ENCODE data around the gene KDM4B.

KDM4B gene

GRCh38 chr19:5141850-5142724, 173.2 kb downstream of the KDM4B start:
- DNase-seq = no peak

DNA sequence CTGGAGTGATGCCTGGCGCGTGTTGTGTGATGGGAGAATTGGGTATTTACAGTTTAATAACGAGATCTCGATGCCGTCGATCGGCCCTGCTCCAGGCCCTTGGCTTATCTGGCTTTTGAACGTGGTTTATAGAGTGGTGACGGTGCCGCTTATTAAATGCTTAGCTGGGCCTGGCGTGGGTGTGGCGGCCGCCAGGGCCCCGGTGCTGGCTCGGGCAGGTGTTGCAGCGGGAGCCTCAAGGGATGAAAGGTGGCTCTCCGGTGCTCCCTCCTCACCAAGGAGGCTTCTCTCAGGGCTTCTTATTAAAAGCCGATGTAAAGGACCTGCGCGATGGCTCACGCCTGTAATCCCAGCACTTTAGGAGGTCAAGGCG, 173.8 kb downstream of the KDM4B start:
- DNase-seq = no peak

DNA sequence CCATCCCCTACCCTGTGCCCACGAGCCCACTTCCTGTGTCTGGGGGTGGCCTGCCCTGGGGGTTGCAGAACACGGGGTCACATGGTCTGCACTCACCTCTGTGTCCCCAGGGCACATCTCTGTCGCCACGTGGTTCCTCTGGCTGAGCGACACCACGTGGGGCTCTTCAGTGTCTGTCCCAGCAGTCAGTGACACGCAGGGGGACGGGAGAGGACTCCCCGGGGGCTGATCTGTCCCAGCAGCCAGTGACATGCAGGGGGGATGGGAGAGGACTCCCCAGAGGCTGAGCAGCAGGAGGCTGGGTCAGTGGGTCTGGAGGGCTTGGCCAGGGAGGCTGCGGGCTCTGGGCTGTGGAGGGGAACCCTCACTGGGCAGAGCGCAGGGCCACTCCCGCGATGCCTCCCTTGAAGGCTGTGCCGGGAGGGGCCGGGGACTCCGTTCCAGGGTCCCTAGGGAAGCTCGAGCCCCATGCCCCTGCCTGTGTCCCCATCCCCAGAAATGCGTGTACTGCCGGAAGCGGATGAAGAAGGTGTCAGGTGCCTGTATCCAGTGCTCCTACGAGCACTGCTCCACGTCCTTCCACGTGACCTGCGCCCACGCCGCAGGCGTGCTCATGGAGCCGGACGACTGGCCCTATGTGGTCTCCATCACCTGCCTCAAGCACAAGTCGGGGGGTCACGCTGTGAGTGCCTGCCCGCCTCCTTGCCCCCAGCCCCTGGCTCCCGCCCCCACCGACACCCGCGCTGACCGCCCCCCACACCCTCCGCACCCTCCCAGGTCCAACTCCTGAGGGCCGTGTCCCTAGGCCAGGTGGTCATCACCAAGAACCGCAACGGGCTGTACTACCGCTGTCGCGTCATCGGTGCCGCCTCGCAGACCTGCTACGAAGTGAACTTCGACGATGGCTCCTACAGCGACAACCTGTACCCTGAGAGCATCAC, 174.8 kb downstream of the KDM4B start:
- DNase-seq = no peak

DNA sequence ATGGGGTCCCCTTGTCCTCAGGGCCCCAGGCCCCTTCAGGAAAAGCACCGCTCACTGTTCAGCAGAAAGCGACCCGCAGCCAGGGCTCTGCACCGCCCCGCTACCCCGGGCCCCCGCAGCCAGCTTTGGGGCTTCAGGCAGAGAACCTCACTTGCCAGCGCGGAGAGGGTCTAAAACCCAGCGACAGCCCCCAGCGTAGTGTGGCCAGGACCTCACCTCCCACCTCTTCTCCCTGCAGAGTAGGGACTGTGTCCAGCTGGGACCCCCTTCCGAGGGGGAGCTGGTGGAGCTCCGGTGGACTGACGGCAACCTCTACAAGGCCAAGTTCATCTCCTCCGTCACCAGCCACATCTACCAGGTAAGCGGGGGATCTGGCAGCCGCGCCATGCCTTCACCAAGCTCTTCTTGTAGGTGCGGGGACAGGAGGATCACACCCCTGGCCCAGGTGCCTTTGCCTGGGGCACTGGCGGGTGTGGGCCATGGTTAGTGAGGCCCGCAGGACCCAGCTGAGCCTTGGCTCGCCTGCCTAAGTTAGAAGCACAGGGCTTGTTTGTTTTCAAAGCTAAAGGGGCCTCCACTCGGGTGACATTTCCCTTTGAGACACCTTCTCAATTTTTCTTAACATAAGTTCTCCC, 175.7 kb downstream of the KDM4B start:
- no peak for DNase-seq

- DNase-seq = no peak
Measured at GRCh38 chr19:5145521-5146511, 176.9 kb downstream of the KDM4B start.

DNA sequence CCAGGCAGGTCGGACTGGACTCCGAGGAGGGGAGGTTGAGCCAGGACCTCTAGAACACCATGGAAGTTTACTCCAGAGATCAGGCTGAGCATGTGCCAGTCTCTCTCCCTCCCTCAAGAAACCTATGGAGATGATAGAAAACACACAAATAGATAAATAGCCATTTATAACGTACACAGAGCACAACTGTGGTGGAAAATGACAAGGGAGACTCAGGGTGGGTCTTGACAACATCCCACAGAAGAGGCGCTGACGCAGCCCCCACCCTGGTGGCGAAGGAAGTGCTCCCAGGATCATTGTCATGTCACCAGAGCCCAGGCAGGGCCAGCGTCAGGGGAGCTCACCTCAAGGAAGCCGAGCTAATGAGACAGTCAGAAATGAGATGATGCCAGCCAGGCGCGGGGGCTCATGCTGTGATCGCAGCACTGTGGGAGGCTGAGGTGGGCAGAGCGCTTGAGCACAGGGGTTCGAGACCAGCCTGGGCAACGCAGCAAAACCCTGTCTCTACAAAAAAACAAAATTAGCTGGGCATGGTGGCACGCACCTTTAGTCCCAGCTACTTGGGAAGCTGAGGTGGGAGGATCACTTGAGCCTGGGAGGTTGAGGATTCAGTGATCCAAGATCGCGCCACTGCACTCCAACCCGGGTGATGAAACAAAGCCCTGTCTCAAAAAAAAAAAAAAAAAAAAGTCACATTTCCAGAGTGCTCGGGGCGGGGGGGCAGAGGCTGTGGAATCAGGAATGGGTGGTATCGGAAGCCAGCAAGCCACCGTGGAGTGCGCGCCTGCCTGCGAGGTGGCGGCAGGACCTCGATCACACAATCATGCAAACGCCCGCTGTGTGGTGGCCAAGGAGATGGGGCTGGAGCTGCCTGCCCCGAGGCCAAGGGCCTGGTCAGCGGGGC, 178.4 kb downstream of the KDM4B start:
- DNase-seq = no peak

- DNase-seq = no peak
Measured at GRCh38 chr19:5147978-5148793, 179.3 kb downstream of the KDM4B start.

GRCh38 chr19:5148794-5149190, 179.9 kb downstream of the KDM4B start:
- no peak for DNase-seq

DNA sequence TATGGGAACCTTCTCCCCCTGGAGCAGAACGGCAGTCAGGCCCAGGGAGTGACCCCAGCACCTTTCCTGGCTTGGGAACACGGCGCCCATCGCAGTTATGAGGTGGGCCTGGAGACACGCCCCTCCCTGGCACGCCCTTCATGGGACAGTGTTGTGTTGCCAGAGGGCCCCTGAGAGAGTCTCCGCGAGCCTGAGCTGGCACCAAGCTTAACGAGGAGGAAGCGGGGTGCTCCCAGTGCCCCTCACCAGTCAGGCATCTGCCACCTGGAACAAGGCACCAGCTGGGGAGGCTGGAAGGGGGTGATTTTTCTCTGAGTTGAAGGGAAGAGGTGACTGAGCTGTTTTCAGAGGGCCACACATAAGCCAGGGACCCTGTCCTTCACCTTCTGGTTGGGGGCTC, 180.6 kb downstream of the KDM4B start:
- no peak for DNase-seq

DNA sequence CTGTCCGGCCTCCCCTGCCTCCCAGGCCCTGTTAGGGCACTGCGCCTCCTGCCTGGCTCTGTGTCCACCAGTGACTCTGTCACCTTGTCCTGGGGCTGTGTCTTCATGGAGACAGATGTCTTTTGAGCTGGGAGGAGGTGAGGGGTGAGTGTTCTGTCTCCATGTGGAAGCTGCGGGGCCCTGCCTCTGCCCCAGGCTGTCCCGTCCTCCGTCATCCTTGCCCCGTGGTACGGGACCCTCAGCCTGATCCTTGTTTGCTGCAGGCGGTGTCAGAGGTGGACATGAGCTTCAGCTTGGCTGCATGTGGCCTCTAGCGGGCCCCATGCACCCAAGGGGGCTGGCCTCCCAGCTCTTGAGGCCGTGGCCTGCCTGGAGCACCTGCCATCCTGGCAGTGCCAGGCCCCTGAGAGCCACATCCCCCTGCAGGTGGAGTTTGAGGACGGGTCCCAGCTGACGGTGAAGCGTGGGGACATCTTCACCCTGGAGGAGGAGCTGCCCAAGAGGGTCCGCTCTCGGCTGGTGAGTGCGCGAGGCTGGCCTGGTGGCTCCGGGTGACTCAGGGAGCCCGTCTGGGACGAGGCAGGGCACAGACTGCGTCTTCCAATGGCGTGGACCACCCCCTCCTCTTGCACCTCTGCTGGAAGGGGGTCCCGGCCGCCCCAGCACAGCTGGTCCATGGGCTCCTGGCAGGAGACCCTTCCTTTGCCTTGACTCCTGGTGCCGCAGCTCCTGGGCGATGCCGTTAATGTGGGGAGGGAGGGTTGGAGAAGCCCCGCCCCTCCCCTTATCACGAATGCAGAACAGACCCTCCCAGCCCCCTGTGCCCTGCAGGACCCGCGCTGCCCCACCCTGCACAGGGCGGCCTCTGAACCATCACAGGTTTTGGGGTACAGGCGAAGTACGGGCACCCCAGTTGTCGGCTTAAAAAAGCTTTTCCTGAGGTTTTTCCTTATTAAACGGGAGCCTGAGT, 181.3 kb downstream of the KDM4B start:
- DNase-seq = no peak

- DNase-seq = no peak
Measured at GRCh38 chr19:5150902-5151741, 182.2 kb downstream of the KDM4B start.

- no peak for DNase-seq
Measured at GRCh38 chr19:5152013-5152763, 183.3 kb downstream of the KDM4B start.

DNA sequence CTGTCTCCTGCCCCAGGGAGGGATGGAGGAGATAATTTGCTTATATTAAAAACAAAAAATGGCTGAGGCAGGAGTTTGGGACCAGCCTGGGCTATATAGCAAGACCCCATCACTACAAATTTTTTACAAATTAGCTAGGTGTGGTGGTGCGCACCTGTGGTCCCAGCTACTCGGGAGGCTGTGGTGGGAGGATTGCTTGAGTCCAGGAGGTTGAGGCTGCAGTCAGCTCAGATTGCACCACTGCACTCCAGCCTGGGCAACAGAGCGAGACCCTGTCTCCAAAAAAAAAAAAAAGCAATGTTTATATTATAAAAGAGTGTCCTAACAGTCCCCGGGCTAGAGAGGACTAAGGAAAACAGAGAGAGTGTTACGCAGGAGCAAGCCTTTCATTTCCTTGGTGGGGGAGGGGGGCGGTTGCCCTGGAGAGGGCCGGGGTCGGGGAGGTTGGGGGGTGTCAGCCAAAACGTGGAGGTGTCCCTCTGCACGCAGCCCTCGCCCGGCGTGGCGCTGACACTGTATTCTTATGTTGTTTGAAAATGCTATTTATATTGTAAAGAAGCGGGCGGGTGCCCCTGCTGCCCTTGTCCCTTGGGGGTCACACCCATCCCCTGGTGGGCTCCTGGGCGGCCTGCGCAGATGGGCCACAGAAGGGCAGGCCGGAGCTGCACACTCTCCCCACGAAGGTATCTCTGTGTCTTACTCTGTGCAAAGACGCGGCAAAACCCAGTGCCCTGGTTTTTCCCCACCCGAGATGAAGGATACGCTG, 184.0 kb downstream of the KDM4B start:
- DNase-seq = no peak

DNA sequence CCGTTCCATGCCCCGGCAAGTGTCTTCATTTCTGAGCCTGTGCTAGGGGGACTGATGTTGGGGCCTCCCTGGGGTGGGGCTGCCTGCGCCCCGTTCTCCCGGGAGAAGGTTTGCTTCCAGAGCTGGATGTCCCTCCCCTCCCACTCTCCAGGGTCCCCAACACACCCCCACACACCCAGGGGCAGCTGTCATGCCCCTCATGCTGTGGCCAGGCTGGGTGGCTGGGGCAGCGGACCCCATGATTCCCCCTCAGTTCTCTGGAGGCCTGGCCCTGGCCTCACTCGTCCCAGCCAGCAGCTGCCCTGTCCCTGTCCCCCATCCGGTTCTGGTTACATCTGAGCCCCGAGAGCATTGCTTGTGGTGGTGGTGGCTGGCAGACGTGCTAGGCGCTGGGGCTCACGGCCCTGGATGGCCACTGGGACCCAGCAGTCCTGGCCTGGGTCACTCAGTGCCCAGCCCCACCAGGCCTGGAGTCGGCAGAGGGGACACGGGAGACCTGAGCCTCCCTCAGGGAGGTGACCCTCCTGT, 184.8 kb downstream of the KDM4B start:
- DNase-seq = no peak

DNA sequence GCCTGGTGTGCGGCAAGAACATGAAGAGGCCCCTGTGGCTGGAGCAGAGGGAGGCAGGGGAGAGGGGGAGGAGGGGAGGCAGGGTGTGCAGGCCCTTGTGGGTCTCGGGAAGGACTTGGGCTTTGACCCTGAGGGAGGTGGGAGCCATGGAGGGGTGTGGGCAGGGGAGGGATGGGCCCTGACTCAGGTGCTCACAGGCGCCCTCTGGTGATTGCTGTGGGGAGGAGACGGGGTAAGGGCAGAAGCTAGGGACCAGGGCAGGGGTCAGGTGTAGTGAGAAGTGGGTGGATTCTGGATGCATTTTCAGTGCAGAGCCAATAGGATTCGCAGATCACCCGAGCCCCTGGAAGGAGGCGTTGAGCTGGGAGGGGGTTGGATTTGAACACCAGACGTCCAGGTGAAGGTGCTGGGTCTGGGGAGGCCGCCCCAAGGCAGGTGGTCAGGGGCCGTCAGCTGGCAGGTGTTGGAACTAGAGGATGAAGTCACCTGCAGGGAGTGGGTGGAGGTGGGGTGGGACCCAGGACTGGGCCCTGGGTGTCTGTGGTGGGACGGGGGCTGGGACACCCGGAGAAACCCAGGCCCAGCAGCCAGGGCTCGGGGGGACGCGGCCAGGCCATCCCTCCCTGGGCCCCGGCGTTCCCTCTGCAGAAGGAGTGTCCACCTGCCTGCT, 185.4 kb downstream of the KDM4B start:
- no peak for DNase-seq

All from fibroblast of upper back skin (primary cell).